NOMO-1 (cell line): ENCODE results near the gene TYROBP.
"Not testable (repeated sequence)": the region's sequence is repeated elsewhere in the genome, so short reads cannot be mapped to it uniquely, and the experiment has no call there.

Source experiments
- DNase-seq, 2 experiments: peaks; one replicate each; lab custom pipeline; 2025; ENCODE audit not compliant: unreplicated experiment in 2 of 2; lab: John Stamatoyannopoulos, UW

Gene TYROBP

DNA sequence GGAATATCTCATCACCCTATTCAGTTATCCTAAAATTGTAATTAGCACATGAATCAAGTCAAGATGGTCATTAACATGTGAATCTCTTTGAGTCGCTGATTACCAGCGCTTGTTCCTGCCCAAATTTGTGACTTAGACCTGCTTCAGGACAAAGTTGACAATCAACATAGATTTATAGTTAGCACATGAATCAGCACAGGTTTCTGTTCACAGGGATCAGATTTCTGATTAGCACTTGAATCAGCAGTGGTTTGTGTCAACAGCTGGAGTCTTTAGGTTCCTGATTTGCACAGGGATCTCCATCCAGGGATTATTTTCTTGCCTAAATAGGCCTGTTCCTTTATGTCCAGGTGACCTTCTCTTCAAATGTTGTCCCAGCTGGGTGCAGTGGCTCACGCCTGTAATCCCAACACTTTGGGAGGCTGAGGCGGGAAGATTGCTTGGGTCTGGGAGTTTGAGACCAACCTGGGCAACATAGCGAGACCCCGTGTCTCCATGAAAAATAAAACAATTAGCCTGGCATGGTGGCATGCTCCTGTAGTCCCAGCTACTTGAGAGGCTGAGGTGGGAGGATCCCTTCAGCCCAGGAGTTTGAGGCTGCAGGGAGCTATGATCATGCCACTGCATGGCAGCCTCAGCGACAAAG, 24.3 kb upstream of the TYROBP start:
- no peak for DNase-seq

DNA sequence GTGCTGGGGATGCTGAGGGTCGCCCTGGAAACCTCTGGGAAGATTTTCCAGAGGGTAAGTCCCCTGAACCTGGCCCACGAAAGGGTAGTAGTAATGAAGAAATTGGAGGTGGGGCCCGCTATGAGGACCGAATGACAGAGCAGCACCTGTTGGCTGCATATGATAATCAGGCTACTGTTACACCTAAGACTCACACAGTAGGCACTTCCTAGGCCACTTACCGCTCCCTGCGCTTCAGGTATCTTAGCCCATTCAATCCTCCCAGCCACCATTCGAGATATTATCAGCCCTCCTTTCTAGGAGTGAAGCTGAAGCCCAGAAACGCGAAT, 23.7 kb upstream of the TYROBP start:
- no peak for DNase-seq

- peak; percentile 99 for DNase-seq
Measured at GRCh38 chr19:35931161-35931873, 23.2 kb upstream of the TYROBP start.

GRCh38 chr19:35929876-35930275, 21.8 kb upstream of the TYROBP start:
- DNase-seq: peak; percentile 22 to 52

- DNase-seq: no peak
Measured at GRCh38 chr19:35928507-35928906, 20.4 kb upstream of the TYROBP start.

DNA sequence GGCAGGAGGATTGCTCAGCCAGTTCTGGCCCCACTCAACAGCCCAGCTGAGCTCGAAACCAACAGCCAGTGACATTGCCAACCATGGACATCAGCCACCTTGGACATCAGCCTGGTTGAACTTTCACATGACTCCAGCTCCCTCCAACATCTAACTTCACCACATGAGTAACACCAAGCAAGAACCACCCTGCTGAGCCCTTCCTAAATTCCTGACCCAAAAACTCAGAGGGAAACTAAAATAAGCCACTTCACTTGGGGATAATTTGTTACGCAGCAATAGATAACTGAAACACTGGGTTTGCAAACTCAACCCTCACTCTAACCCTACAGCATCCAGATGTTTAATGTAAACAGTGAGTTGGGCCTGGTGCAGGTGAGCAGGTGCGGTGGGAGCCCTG, 17.4 kb upstream of the TYROBP start:
- no peak for DNase-seq

DNA sequence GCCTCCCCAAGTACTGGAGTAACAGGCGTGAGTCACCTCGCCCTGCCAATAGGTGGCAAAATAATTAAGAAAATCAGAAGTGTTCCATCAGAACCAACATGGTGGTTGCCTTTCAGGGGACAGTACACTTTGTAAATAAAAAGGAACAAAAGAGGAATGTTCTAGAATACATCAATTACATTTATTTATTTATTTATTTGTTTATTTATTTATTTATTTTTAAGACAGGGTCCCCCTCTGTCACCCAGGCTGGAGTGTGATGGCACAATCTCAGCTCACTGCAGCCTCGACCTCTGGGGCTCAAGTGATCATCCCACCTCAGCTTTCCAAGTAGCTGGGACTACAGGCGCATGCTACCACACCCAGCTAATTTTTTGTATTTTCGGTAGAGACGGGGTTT, 12.9 kb upstream of the TYROBP start:
- DNase-seq: no peak

DNA sequence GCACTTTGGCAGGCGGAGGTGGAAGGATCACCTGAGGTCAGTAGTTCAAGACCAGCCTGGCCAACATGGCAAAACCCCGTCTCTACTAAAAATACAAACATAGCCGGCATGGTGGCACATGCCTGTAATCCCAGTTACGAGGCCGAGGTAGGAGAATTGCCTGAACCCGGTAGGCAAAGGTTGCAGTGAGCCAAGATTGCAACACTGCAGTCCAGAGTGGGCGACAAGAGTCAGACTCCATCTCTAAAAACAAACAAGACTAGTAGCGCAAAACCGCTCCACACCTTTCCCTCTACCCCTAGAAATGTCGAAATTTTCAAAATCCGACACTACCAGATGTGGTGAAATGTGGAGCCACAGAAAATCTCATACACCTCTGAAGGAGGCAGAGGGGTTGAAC, 11.2 kb upstream of the TYROBP start:
- DNase-seq: no peak

GRCh38 chr19:35915443-35915842, 7.3 kb upstream of the TYROBP start:
- no peak for DNase-seq

DNA sequence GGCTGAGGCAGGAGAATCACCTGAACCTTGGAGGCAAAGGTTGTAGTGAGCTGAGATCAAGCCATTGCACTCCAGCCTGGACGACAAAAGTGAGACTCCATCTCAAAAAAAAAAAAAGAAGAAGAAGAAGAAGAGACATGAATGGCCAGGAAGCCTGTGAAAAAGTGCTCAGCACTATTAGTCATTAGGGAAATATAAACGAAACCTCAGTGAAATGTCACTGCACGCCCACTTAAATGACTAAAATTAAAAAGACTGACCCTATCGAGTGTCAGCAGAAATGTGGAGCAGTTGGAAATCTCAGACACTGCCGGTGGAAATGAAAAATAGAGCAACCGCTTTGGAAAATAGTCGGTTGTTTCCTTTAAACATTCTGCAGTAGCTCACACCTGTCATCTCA, 5.5 kb upstream of the TYROBP start:
- DNase-seq: peak in 1 of 2 experiments; percentile 27

DNA sequence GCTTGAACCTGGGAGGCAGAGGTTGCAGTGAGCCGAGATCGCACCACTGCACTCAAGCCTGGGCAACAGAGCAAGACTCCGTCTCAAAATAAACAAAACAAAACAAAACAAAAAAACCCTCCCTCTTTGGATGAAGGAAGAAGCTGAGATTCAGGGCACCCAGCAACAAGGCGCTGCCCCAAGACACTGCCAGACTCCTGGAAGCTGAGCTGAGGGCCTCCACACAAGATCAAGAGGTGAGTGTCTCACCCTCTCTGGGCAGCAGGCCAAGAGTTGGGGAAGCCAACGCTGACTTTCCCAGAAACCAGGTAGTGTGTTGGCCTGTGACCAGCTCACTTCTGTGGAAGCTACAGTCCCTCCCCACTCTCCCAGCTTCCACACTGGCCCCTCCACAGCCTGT, 3.7 kb upstream of the TYROBP start:
- no peak for DNase-seq

DNA sequence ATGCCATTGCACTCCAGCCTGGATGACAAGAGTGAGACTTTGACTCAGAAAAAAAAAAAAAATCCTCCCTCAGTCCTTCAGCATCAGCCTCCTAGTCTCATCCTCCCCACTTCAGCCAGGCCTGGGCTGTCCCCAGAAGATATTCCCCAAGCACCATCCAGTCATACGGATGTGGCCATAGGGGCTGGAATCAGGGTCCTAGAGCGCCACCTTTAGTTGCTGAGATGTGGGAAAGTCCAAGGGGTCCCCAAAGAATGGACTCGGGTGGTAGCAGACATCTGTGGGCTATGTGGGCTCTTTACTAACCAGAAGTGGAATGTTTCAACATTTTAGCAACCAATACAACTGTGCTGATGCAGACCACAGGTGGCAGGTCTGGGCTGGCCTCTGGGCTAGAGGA, 3.1 kb upstream of the TYROBP start:
- no peak for DNase-seq

GRCh38 chr19:35910355-35910754, 2.3 kb upstream of the TYROBP start:
- DNase-seq: not testable (repeated sequence)

DNA sequence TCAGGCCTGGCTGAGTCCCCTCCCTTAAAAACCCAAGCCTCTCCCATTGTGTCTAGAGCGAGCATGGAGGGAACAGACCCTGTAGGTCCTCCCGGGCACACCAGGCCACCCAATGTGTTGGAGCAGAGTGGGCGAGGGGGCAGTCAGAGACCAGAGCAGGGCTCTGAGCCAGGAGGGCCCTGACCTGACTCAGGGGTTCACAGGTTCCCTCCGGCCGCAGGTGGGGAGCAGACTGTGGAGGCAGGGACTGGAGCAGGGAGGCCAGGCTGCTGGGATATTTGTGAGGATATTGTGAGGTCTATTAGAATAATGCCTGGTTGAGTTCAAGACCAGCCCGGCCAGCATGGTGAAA, 1.6 kb upstream of the TYROBP start:
- no peak for DNase-seq

DNA sequence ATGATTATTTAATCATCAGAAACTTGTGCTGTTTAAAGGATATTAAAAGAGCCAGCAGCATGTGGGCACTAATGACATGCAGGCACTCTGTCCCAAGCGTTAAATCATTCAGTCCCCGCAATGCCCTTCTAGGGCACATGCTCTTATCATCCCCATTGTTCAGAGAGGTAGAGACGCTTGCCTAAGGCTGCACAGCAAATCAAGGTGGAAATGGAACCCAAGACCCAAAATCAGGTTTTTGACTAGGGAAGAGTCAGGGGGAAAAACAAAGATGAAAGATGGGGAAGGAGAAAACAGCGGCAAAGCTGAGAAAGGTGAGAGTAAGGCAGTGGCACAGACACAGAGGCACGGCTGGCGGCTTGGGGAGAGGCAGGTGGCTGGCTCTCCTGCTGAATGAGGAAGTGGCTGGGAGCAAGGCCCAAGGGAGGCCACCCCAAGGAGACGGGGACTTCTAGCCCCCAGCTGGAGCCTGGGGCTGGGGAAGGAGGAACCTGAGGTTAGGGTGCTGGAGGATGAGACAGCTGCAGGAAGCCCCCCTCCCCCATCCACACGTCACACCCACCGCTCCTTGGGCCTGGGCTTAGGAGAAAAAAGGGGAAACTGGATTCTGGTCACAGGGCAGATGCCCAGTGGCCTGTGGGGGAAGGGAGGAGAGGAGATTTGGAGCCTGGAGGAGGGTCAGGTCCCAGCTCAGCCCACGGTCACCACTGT, 1.0 kb upstream of the TYROBP start:
- DNase-seq: peak; percentile 96 to 99

- DNase-seq: no peak
Measured at GRCh38 chr19:35907377-35907745, 734 bp downstream of the TYROBP start.

- no peak for DNase-seq
Measured at GRCh38 chr19:35905178-35905727, 2.8 kb downstream of the TYROBP start.

DNA sequence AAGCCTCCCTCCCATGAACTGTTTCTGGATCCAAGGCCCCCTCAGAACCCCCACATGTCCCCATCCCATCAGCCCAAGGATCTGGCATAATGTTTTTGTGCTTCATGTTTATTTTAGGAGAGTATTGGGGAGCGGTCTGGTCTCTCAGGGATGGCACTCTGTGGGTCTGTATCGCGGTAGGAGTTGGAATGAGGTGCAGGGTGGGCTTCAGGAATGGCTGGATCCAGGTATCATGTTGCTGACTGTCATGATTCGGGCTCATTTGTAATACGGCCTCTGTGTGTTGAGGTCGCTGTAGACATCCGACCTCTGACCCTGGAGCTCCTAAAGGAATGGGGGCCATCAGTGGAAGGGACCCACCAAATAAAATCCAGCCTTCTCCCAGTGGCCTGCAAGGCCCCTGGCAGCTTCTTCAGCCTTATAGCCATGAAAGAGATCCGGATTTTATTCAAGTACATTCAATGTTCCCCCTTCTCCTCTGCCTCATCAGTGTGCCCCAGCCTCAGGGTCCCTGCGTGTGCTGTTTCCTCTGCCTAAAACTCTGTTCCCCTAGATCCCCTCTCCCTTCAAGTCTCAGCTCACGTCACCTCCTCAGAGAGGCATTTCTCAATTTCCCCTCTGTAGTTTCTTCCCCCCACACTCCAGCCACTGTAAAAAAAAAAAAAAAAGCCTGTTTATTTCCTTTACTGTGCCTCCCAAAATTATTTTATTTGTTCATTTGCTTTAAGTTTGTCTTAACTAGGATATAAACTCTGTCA, 3.6 kb downstream of the TYROBP start:
- DNase-seq: peak; percentile 29 to 47

DNA sequence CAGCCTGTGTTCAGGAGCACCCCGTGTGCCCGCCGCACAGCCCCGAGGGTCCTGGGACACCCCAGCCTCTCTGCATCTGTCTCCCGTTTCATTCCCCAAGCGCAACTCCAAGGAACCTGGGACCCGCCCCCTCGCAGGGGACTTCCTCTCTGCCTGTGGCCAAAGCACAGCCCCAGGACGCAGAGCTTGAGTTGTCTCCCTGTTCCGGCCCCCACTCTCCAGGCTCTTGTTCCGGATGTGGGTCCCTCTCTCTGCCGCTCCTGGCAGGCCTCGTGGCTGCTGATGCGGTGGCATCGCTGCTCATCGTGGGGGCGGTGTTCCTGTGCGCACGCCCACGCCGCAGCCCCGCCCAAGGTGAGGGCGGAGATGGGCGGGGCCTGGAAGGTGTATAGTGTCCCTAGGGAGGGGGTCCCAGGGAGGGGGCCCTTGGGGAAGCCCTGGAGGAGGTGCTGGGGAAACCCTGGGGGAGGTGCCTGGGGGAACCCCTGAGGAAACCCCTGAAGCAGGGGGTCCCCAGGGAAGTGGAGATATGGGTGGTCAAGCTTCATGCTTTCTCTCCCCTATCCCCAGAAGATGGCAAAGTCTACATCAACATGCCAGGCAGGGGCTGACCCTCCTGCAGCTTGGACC, 4.4 kb downstream of the TYROBP start:
- peak; percentile 94 to 96 for DNase-seq

- DNase-seq: no peak
Measured at GRCh38 chr19:35902870-35903475, 5.1 kb downstream of the TYROBP start.
